Measurements from ENCODE around the gene CNTLN. TPM values are rescaled to one million over a fixed set of nuclear protein-coding genes. Genes with fewer than 3 reads are reported as not detected.

The CNTLN gene
- total and polyA plus RNA-seq, 2 of the 8 experiments (the other 6 are each of a cell fraction or from before 2014, with no cell fraction given), result 4.8 to 10.8 TPM

GRCh38 chr9:17230646-17231045 is 95.8 kb downstream of the CNTLN start:
- CTCF ChIA-PET (ENCODE audit: partially characterized antibody), result no interaction called here
- H3K4me3 ChIP-seq (ENCODE audit: extremely low read depth in 1 of 4, insufficient read depth in 2 of 4, low read depth in 3 of 4, low read length in 4 of 4), result no peak overlapping the region
- no peak overlapping the region for H3K18ac ChIP-seq (ENCODE audit: extremely low read depth, low read length)
- no peak overlapping the region for H3K4ac ChIP-seq (replicated peaks; ENCODE audit: insufficient read length, low read depth, low read length)
- no peaks in the 10 kb centered on the region for H3K4me1 ChIP-seq (replicated peaks in 1 of 4; ENCODE audit: control insufficient read depth in 3 of 4, insufficient read depth in 4 of 4, low read length in 3 of 4)
- no peak overlapping the region for H2BK5ac ChIP-seq (ENCODE audit: low read depth, low read length)
- H3K14ac ChIP-seq (ENCODE audit: insufficient read length), result no peak overlapping the region
- no peak overlapping the region for H2AK5ac ChIP-seq (ENCODE audit: low read depth, low read length)
- H3K23ac ChIP-seq (ENCODE audit: insufficient read length), result no peak overlapping the region
- DNase-seq (ENCODE audit: low read depth in 1 of 2, low spot score in 2 of 2) (no peak), FAIRE-seq (no peak)
- no peaks in the 10 kb centered on the region for H3K36me3 ChIP-seq (ENCODE audit: control insufficient read depth in 2 of 4, insufficient read depth in 4 of 4, low read length in 3 of 4)
- H2BK120ac ChIP-seq (replicated peaks; ENCODE audit: low read depth, low read length), result no peak overlapping the region
- H3K4me2 ChIP-seq (ENCODE audit: insufficient read depth in 1 of 2, low read depth in 2 of 2, low read length in 2 of 2), result no peak overlapping the region
- no peak overlapping the region for H2AFZ ChIP-seq (ENCODE audit: low read length)
- no peaks in the 10 kb centered on the region for H3K79me1 ChIP-seq (ENCODE audit: low read depth, low read length)
- no peak overlapping the region for H3K9ac ChIP-seq (replicated peaks in 1 of 4; ENCODE audit: extremely low read depth in 1 of 4, low read depth in 3 of 4, low read length in 3 of 4)
- H2BK12ac ChIP-seq (ENCODE audit: low read depth, low read length), result no peak overlapping the region
- H4K91ac ChIP-seq (replicated peaks; ENCODE audit: insufficient read length, low read length), result no peak overlapping the region
- no peak overlapping the region for H4K5ac ChIP-seq (ENCODE audit: insufficient read length, low read depth, low read length)
- POLR2A ChIA-PET (ENCODE audit: partially characterized antibody), result no interaction called here
- no peak overlapping the region for H4K8ac ChIP-seq (ENCODE audit: extremely low read depth, insufficient read depth, low read length)
- no peak overlapping the region for H3K56ac ChIP-seq (replicated peaks; ENCODE audit: insufficient read length, low read depth, low read length)
- no peaks in the 10 kb centered on the region for H3K9me3 ChIP-seq (ENCODE audit: insufficient read depth in 2 of 2, low read depth in 1 of 2, low read length in 1 of 2)
- TF ChIP-seq POLR2AphosphoS5 (IDR thresholded peaks at IDR 0.05; ENCODE audit: low read depth, low read length), result no peak
- no peak for TF ChIP-seq RXRA (IDR thresholded peaks at IDR 0.05; ENCODE audit: insufficient read depth, low read depth, low read length)
- no peak for TF ChIP-seq PHF8 (conservative IDR thresholded peaks at IDR 0.05; ENCODE audit: low read depth, low read length)
- no peak overlapping the region for H2BK15ac ChIP-seq (ENCODE audit: low read length)
- no peaks in the 10 kb centered on the region; the same call in 1 of the 2 replicates for H3K23me2 ChIP-seq (ENCODE audit: low read depth, low read length)
- no peaks in the 10 kb centered on the region for H3K27me3 ChIP-seq (replicated peaks in 1 of 4; ENCODE audit: control insufficient read depth in 3 of 4, extremely low read depth in 1 of 4, insufficient read depth in 3 of 4, low read length in 3 of 4)
- H3K27ac ChIP-seq (ENCODE audit: low read depth, low read length), result no peak overlapping the region
- 79% methylated on average over 1 of the region's 1 CpG; no CpG with 5 or more reads in 1 of the 2 experiments for WGBS, 2 experiments (ENCODE audit: extremely low coverage in 1 of 2, insufficient coverage in 1 of 2, insufficient read length in 1 of 2, insufficient replicate concordance in 2 of 2, low coverage in 1 of 2, low lambda C conversion rate in 2 of 2, missing lambda C conversion rate in 1 of 2)
- no peaks in the 10 kb centered on the region for H4K20me1 ChIP-seq (replicated peaks in 1 of 2; ENCODE audit: control insufficient read depth in 1 of 2, insufficient read depth in 2 of 2, low read length in 2 of 2)
- H2BK20ac ChIP-seq (ENCODE audit: low read length), result no peak overlapping the region
- H3K79me2 ChIP-seq (ENCODE audit: control insufficient read depth in 1 of 2, insufficient read depth in 2 of 2, low read length in 2 of 2), result no peaks in the 10 kb centered on the region
